ENCODE measurements around the gene TMEM184B.

The TMEM184B gene

DNA sequence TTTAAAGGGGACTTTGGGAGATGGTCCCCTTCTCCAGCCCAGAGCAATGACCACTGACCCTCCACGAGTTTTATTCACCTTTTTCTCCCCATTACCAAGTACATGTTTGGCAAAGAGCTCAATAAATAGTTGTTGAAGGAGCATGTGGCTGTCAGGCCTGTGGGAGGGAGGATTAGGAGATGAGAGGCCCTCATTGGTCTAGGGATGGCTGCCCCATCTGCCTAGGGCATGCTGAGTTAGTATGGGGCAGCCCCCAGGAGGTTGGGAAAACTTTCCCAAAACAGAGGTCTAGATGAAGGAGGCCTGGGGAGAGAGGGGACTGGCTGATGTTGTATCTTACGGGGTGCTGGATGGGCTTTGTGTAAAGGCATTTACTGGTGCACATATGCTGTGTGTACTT is 60.4 kb downstream of the TMEM184B start:
- FAIRE-seq (no peak), DNase-seq (ENCODE audit: insufficient read length, low spot score) (no peak)

DNA sequence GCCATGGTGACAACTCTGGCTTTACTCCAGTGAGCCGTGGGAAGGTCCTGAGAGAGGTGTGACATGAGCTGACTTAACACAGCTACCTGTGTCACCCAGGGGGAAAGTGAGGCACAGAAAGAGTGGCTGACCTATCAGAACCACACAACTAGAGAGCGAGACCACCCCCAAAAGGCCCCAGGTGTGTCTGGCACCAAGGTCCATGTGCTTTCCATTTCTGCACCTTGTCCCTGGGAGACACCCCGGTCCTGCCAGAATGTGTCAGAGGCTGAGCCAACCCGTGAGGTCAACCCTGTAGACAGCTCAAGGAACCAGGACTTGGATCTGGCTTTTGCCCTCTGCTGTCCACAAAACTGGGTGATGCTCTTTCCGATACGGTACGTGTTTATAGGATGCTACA is 61.3 kb downstream of the TMEM184B start:
- no peak for FAIRE-seq
- DNase-seq (ENCODE audit: insufficient read length, low spot score): no peak

DNA sequence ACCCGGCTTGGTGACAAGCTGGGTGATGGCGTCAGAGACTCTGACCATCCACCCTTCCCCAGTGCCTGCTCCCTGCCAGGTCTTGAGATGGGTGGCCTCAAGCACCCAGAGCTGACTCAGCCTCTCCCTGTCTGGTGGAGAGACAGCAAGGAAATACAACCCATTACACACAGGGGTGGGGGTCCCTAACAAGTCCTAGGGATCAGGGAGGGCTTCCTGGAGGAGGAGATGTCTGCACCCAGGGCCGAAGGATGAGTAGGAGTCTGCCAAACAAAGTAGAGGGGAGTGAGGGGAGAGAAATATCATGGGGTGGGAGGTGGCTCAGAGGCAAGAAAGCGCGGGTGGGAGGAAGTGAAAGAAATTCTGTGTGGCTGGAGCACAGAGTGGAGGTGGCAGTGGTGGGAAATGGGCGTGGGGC is 64.2 kb downstream of the TMEM184B start:
- no peak for FAIRE-seq
- no peak for DNase-seq (ENCODE audit: insufficient read length, low spot score)

DNA sequence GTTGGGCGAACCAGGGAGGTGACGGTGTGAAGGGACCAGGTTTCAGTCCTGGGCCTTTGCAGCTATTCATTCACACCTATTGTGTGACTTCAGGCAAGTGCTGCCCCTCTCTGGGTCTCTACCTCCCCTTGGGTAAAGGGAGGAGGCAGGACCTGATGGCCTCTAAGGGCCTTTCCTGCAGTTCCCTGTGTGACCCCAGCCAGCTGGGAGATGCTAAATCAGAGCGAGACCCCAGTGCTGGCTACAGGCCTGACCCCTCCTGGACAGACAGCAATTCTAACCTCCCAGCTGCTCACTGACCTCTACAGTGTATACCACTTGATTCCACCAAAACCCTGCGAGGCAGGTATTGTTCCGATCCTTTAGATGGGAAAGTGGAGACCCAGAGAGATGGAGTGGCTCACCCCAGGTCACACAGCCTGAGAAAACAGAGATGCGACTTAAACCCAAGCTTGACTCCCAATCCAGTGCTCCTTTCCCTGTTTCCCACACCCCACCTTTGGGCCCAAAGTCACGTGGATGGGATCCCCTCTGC is 64.8 kb downstream of the TMEM184B start:
- DNase-seq (ENCODE audit: insufficient read length, low spot score): no peak
- FAIRE-seq: no peak

DNA sequence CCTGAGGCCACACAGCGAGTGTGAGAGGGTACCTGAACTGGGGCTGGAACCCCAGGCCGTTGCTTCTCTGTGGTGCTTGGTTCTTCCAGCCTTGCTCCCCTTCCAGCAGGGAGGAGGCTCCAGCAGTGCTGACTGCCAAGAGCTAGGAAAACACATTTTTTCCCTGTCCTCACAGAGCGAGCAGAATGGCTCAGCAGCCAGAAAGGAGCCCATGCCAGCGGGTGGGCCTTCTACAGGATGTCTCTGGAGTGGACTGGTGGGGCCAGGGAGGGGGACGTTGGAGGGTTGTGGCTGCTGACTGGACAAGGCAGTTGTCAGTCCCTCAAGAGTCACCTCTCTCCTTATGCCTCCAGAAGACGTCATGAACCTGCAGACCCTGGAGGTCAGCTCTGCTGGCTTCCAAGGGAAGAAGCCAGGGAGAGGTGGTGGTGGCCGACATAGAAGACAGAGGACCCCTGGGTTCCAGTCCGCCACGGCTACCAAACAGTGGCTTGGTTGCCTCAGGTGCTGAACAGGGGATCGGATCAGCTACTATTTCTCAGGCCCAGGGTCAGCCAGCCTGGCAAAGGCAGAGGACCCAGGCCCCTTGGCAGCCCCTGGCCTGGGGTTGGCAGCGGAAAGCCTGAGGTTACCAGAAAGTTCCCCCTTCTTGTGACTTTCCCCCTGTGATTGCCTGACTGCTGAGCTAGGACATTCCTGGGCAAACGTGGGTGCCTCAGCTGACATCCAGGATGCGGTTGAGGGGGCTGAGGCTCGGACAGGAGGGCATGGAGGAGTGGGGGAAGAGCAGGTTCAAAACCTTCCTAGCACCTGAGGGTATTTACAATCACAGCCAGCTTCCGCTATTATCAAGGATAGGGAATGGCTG is 67.3 kb downstream of the TMEM184B start:
- no peak for FAIRE-seq

DNA sequence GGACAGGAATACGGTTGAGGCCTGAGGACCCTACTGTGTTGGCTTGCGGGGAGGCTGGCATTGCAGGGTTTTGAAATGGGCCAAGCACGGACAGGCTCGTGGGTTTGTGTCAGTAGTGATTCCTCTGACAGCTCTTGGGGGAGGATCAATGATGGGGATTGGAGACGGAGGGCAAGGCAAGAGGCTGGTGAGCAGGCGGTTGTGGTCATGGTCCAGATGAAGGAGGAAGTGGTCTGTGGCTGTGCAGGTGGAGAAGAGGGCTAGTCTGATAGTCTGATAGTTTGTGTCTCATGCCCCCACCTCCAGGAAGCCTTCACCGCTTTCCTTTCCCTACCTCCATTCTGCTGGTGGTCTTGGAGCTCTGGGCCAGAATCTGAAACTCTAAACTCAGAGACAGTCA is 68.0 kb downstream of the TMEM184B start:
- DNase-seq (ENCODE audit: insufficient read length, low spot score): no peak

More for the DNA sequence above, 67.3 kb downstream of the TMEM184B start:
- no peak for DNase-seq (ENCODE audit: insufficient read length, low spot score)

DNA sequence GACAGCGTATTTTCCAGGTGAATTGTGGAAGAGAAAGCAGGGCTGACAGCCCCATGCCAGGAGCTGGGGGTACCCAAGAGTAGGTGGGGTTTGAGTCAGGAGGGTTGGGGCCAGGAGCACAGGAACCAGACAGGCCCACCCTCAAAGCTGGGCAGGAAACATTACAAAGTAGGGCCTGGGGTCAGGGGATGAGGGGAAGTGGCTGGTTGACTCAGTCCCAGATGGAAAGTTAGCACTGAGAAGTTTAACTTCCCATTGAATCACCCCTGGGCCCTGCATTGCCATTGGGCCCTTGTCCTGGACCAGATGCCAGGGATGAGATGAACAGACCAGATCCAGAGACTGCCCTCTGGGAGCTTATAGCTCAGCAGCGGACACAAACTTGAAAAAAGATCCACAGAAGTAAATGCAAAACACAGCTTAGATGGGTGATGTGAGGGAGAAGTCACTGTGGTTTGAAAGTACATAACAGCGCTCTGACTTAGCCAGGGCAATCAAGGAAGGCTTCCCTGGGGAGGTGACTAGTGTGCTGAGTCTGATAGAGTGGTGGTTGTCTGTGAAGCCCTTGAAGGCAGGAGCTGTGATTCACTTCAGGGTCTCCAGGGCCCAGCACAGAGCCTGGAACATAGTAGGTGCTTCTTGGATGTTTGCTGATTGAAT is 68.8 kb downstream of the TMEM184B start:
- DNase-seq (ENCODE audit: insufficient read length, low spot score) (no peak), FAIRE-seq (no peak)

More for the DNA sequence above, 68.0 kb downstream of the TMEM184B start:
- no peak for FAIRE-seq

DNA sequence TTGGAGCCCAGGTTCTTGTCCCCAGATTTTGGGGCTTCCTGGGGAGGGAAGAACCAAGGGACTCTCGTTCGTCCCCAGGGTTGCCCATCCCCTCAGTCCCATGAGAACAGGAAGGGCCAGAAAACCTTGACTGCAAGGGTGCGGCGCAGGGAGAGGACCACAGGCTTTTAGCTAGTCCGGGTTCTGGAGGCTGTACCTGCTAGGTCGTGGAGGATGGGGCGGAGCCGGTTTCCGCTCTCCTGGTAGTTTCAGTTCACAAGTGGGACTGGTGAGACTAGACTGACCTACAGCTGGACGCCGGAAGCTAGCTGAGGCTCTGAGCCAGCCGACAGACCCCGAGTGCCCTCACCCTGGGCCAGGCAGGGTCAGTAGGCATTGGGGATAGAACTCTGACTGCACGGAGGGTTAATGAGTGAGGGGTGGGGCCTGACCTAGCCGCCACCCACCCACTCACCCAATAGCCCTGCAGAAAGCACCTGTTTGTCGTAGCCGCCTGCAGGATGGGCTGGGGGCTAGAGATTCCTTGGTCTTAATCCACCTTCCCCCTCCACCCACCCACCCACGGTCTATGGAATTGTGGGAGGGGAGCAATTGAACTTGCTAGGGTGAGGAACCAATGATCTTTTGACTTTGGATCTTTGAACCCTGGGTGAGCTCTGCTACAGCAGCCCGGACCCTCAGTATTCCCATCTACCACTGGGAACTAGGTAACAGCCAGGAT is 69.6 kb downstream of the TMEM184B start:
- FAIRE-seq (no peak), DNase-seq (ENCODE audit: insufficient read length, low spot score) (no peak)

DNA sequence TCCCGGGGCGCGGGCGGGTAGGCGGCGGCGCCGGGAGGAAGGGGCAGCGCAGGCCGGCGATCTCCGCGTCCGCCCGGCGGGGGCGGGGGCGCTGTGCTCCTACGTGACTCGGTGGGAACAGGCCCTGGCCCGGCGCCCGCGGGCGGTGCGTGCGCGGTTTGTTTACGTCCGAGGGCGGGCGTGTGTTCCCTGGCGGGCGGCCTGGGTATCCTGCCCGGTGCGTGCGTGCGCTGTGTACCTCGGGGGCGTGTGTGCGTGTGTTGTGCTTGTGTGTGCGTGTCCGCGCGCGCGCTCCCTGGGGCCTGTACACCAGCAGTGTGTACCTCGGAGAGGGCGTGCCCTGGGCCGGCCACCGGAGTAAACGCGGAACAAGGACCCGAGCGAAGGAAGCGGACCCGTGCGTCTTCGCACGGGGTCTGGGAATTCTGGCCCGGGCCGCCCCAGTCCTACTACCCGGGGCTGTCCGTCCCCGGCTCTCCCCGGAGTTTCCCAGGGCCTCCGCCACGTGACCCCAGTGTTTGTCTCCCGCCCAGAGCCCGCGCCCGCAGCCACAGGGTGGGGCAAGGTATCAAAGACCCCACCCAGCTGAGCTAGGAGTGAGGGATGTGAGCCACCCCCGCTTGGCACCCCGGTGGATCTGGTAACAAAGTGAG is 70.2 kb downstream of the TMEM184B start:
- FAIRE-seq (peak; percentile 57), DNase-seq (ENCODE audit: insufficient read length, low spot score) (no peak)

DNA sequence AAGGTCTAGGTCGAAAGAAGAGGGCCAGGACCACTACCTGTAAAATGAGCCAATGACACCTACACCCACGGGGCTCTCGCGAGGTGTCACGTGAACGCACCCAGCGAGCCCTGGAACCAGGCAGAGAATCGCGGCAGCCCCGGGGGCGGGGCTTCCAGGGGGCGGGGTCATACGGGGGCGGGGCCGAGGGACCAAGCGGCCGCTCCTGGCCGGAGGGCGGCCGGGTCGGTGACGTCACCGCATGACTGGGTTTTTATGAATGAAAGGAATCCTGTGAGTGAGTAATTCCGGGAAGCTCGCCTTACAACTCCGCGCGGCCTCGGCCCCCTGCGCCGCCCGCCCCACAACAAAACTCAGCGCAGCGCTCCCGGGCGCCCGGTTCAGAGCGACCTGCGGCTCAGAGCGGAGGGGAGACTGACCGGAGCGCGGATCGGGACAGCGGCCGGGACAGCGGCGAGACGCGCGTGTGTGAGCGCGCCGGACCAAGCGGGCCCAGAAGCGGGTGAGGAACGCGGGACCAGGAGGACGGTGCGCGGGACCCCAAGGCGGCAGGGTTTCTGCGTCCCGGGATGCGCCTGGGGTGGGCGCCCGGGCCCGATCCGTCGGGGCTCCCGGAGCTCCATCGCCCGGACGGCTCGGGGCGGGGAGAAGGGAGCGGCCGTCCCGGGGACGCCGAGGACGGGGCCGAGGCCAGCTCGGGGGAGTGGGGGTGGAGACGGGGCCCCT is 70.9 kb downstream of the TMEM184B start, which contains the start of gene MAFF:
Gene MAFF, plus strand, starts transcription at position 284 of the 726 bp plus-strand sequence. CDS start 11,860 bp downstream, outside the sequence.
- FAIRE-seq: peak; percentile 63
- peak; percentile 84 for DNase-seq (ENCODE audit: insufficient read length, low spot score)

DNA sequence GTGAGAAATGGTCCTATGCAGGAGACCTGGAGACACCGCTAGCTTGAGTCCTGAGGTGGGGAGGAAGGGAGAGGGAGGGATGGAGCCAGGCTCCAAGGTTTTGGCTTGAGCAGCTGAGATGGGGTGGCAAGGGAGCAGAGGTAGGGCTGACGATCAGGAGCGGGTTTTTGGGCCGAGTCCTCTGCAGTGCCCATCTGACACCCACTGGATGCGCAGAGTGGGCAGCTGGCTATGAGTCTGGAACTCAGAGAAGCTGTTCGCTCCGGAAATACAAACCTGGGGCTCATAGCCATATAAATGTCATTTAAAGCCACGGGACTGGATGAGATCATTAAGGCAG is 71.5 kb downstream of the TMEM184B start:
- no peak for FAIRE-seq
- DNase-seq (ENCODE audit: insufficient read length, low spot score): no peak

DNA sequence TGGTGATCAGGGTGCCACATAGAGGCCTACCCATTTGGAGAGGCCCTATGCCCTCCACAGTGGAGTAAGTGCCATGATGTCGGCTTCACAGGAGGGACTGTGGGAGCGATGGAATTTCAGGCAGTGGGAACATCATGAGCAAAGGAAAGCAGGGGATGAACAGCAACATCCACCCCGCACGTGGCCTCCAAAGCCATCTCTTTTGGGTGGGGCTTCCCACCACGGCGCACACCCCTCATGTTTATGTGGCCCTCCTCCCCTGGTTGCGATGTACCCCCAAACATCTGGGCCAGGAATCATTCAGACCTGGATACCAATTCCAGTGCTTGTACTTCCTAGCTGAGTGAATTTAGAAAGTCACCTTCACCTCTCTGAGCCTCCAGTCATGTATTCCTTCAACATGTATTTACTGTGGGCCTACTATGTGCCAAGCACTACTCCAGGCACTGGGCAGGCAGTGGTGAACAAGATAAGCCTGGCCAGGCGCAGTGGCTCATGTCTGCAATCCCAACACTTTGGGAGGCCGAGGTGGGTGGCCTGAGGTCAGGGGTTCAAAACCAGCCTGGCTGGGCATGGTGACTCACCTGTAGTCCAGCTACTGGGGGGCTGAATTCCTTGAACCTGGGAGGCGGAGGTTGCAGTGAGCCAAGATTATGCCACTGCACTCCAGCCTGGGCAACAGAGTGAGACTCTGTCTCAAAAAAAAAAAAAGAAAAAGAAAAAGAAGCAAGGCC is 72.8 kb downstream of the TMEM184B start:
- no peak for FAIRE-seq
- no peak for DNase-seq (ENCODE audit: insufficient read length, low spot score)

DNA sequence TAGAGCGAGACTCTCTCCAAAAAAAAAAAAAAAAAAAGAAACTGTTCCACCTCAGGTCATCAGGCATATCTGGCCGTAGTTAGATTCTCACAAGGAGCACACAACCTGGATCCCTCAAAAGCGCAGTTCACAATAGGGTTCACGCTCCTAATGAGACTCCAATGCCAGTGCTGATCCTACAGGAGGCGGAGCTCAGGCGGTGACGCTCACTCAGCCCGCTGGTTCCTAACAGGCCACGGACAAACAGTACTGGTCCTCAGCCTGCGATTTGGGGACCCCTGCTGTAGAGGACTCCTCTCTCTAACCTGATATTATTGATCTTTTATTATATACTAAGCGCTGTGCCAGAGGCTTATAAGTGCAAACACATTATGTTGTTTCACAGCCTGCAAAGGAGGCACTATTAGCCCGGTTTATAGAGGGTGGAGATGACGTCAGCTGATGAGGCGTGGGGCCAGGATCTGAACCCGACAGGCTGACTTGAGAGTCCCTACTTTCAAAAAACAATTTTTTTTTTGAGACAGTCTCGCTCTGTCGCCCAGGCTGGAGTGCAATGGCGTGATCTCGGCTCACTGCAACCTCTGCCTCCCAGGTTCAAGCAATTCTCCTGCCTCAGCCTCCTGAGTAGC is 75.9 kb downstream of the TMEM184B start:
- DNase-seq (ENCODE audit: insufficient read length, low spot score): no peak

DNA sequence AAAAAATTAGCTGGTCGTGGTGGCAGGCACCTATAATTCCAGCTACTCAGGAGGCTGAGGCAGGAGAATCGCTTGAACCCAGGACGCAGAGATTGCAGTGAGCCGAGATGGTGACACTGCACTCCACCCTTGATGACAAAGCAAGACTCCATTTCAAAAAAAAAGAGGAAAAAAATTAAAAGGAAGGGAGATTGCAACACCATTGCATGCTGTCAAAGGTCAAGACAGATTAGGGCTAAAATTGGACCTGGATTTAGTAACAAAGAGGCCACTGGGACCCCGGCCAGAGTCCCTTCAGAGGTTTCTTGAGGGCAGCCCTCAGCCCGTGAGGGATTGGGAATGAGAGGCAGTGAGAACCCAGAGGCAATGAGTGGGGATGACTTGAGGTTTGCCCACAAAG is 79.2 kb downstream of the TMEM184B start:
- DNase-seq (ENCODE audit: insufficient read length, low spot score): no peak
- FAIRE-seq: no peak

More for the DNA sequence above, 75.9 kb downstream of the TMEM184B start:
- FAIRE-seq: no peak

DNA sequence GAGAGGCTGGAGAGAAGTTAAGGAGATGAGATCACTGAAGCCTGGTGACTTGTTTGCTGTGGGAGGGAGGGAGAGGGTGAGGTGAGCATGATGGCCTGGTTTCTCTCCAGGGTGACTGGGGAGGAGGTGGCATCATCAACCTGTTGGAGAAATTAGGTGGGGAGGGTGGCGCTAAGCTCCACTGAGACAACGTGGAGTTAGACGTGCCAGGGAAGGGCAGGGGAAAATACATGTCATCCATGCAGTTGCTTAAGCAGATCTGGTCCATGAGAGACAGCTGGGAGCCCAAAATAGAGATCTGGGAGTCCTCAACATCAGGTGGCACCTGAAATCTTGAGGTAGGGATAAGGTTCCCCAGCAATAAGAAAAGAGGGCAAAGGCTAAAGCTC is 80.3 kb downstream of the TMEM184B start:
- no peak for FAIRE-seq
- DNase-seq (ENCODE audit: insufficient read length, low spot score): no peak

DNA sequence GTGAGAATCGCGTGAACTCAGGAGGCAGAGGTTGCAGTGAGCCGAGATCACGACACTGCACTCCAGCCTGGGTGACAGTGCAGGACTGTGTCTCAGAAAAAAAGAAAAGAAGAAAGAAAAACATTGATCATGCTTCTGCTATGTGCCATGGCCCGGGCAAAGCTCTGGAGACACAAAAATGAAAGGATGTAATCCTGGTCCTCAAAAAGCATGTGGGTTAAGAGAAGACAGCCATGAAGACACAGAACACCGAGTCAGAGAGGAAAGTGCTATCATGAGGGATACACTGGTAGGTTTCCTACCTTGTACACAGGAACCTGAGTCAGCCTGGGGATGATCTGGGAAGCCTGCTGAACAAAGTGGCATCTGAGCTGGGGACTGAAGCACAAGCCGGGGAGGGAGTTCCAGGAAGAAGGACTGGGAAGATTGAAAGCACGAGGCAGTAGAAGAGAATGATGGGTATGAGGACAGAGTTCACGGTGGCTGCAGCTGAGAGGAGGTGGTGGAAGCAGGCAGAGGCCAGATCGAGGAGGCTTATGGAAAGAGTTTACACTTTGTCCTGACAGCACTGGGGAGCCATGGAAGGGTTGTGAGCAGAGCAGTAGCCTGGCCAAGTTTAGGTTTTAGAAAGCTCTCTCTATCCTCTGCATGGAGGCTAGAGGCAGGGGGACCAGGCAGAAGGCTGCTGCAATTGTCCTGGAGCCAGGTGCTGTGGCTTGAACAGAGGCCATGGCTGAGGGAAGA is 80.9 kb downstream of the TMEM184B start:
- DNase-seq (ENCODE audit: insufficient read length, low spot score) (no peak), FAIRE-seq (no peak)

DNA sequence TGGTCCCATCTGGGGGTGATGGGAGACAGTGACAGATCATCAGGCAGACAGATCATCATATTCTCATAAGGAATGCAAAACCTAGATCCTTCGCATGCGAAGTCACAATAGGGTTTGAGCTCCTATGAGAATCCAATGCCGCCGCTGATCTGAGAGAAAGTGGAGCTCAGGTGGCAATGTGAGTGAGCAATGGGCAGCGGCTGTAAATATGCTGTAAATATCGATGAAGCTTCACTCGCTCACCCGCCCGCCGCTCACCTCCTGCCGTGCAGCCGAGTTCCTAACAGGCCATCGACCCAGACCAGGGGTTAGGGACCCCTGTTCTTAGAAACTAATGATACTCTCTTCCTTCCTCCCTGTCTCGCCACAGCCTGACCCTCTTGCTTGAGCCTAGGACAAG is 81.8 kb downstream of the TMEM184B start:
- no peak for DNase-seq (ENCODE audit: insufficient read length, low spot score)
- no peak for FAIRE-seq

DNA sequence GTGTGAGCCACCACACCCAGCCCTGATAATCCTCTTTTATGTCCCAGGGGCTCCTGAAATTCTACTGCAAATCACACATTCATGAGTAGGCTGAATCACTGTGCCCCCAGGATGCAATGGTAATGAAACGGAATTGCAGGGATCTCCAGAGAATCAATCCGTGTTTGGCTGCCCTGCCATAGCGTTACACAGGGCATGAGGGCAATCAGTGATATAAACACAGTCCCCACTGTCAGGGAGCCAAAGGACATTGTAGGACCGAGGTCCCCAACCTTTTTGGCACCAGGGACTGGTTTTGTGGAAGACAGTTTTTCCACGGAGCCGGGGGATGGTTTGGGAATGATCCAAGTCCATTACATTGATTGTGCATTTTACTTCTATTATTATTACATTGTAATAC is 82.2 kb downstream of the TMEM184B start:
- DNase-seq (ENCODE audit: insufficient read length, low spot score) (no peak), FAIRE-seq (no peak)
